ENCODE results near the gene PABPN1.

- TF ChIP-seq POLR2A (IDR thresholded peaks at IDR 0.05; ENCODE audit: low read length) (no peak), GATA1 (IDR thresholded peaks at IDR 0.05; ENCODE audit: low read depth, low read length) (no peak)
Observed at GRCh38 chr14:23349156-23349845, 28.0 kb downstream of the PABPN1 start.
